Head of caudate nucleus (tissue), 42 donors: Measurements from ENCODE around the gene MN1.
A peak's percentile ranks its signal among the peaks of the same experiment; 100 is the strongest.

ENCODE experiments used
- DNase-seq, 42 donors: peaks; one replicate each; pipeline versions ENCODE4 v3.0.0 to v3.0.0-alpha.2; 2020 to 2021; ENCODE audit warnings: mixed read lengths in 7 of 42
- intact Hi-C: fragments of 100-400 bp; cut with DNase I; formaldehyde crosslinking; loops from one replicate; pipeline ENCODE4 v1.15.0; 2022

MN1 gene

GRCh38 chr22:27802346-27803073, 954 bp upstream of the MN1 start:
- peak in 3 of 42 donors; percentile 23 to 47 (median 42) for DNase-seq
- intact Hi-C loops = loop anchor here (10.0 kb wide), 2 partner anchors 88 to 1048 kb away; no protein-coding TSS in a partner anchor

- DNase-seq = peak in 12 of 42 donors; percentile 30 to 76 (median 59)
- intact Hi-C loops = loop anchor here (10.0 kb wide), 2 partner anchors 86 to 1046 kb away; no protein-coding TSS in a partner anchor
These were observed 347 bp downstream of the MN1 start for GRCh38 chr22:27801202-27801615.

- peak in 40 of 42 donors; percentile 34 to 90 (median 74) for DNase-seq
- intact Hi-C loops = loop anchor here (10.0 kb wide), 2 partner anchors 86 to 1046 kb away; no protein-coding TSS in a partner anchor
These were observed 1.0 kb downstream of the MN1 start for GRCh38 chr22:27800250-27801201.

GRCh38 chr22:27799827-27800249, 1.7 kb downstream of the MN1 start:
- peak in 12 of 42 donors; percentile 32 to 76 (median 44) for DNase-seq

GRCh38 chr22:27799015-27799826, 2.3 kb downstream of the MN1 start:
- intact Hi-C loops = no loop called here
- DNase-seq = peak in 4 of 42 donors; percentile 26 to 52 (median 49)

More at GRCh38 chr22:27799827-27800249, 1.7 kb downstream of the MN1 start:
- intact Hi-C loops = loop anchor here (10.0 kb wide), 2 partner anchors 85 to 1045 kb away; no protein-coding TSS in a partner anchor

- intact Hi-C loops = no loop called here
- DNase-seq = peak in 2 of 42 donors; percentile 46 to 53
These were observed 3.0 kb downstream of the MN1 start for GRCh38 chr22:27798511-27799014.

- intact Hi-C loops = no loop called here
- DNase-seq = peak in 3 of 42 donors; percentile 35 to 39 (median 38)
These were observed 3.8 kb downstream of the MN1 start for GRCh38 chr22:27797520-27798391.

- intact Hi-C loops = no loop called here
These were observed 4.6 kb downstream of the MN1 start for GRCh38 chr22:27796829-27797519.

GRCh38 chr22:27795696-27796517, 5.6 kb downstream of the MN1 start:
- DNase-seq = peak in 7 of 42 donors; percentile 34 to 73 (median 45)
- intact Hi-C loops = no loop called here

More at GRCh38 chr22:27796829-27797519, 4.6 kb downstream of the MN1 start:
- peak in 3 of 42 donors; percentile 13 to 43 (median 32) for DNase-seq

- intact Hi-C loops = no loop called here
- DNase-seq = peak in 24 of 42 donors; percentile 43 to 83 (median 63)
These were observed 6.5 kb downstream of the MN1 start for GRCh38 chr22:27795053-27795452.

- peak in 2 of 42 donors; percentile 33 to 46 for DNase-seq
- intact Hi-C loops = no loop called here
These were observed 7.3 kb downstream of the MN1 start for GRCh38 chr22:27794226-27794625.

- peak in 2 of 42 donors; percentile 23 to 37 for DNase-seq
- intact Hi-C loops = no loop called here
These were observed 8.0 kb downstream of the MN1 start for GRCh38 chr22:27793576-27793975.

GRCh38 chr22:27792452-27793161, 8.9 kb downstream of the MN1 start:
- intact Hi-C loops = no loop called here
- DNase-seq = peak in 2 of 42 donors; percentile 5 to 24

GRCh38 chr22:27791859-27792241, 9.7 kb downstream of the MN1 start:
- intact Hi-C loops = no loop called here
- DNase-seq = no peak
